Loucy (cell line): ENCODE results near the gene GPATCH4.

ENCODE experiments used
- H2AFZ ChIP-seq: fragments of 200-600 bp; sonication (generic); 2 replicates; pipeline ENCODE4 v1.6.0; 2016; ENCODE audit warnings: antibody characterized with exemption, mild to moderate bottlenecking, low read length, moderate library complexity
- H3F3A ChIP-seq: fragments of 200-600 bp; 2 replicates; pipeline ENCODE4 v1.6.0; 2016; ENCODE audit warnings: antibody characterized with exemption, low read depth, mild to moderate bottlenecking
- H3K27me3 ChIP-seq: fragments of 200-600 bp; sonication (generic); 2 replicates; pipeline ENCODE4 v1.6.1; 2014; ENCODE audit warnings: low read length, mild to moderate bottlenecking; ENCODE audit not compliant: insufficient read depth, poor library complexity, severe bottlenecking
- H3K36me3 ChIP-seq: fragments of 200-600 bp; sonication (generic); 2 replicates; pipeline ENCODE4 v1.6.1; 2016; ENCODE audit warnings: low read length; ENCODE audit not compliant: insufficient read depth
- H3K4me1 ChIP-seq: fragments of 200-600 bp; sonication (generic); 2 replicates; pipeline ENCODE4 v1.5.1; 2014; ENCODE audit warnings: low read length, mild to moderate bottlenecking; ENCODE audit not compliant: insufficient read depth, poor library complexity, severe bottlenecking
- H3K4me2 ChIP-seq: fragments of 200-600 bp; sonication (generic); 2 replicates; pipeline ENCODE4 v1.6.0; 2014; ENCODE audit warnings: antibody characterized with exemption, low read length, low read depth, mild to moderate bottlenecking; ENCODE audit not compliant: poor library complexity, severe bottlenecking
- H3K4me3 ChIP-seq: fragments of 200-600 bp; sonication (generic); 2 replicates; pipeline ENCODE4 v1.5.1; 2014; ENCODE audit warnings: low read length, mild to moderate bottlenecking, mixed read lengths; ENCODE audit not compliant: poor library complexity, severe bottlenecking
- H3K79me2 ChIP-seq: fragments of 200-600 bp; sonication (generic); 2 replicates; pipeline ENCODE4 v1.6.1; 2014; ENCODE audit warnings: low read length; ENCODE audit not compliant: insufficient read depth
- H3K9ac ChIP-seq: fragments of 200-600 bp; sonication (generic); 2 replicates; pipeline ENCODE4 v1.6.0; 2014; ENCODE audit warnings: mild to moderate bottlenecking, low read depth, low read length, moderate library complexity; ENCODE audit not compliant: poor library complexity, severe bottlenecking
- H3K9me2 ChIP-seq: fragments of 200-600 bp; sonication (generic); replicated peaks from 2 replicates; pipeline ENCODE4 v1.6.1; 2016; ENCODE audit warnings: low read depth, low read length, mixed read lengths
- H3K9me3 ChIP-seq: fragments of 200-600 bp; sonication (generic); 2 replicates; pipeline ENCODE4 v1.6.1; 2014; ENCODE audit warnings: mild to moderate bottlenecking, antibody characterized with exemption, low read length, low read depth; ENCODE audit not compliant: insufficient read depth
- H4K20me1 ChIP-seq: fragments of 200-600 bp; sonication (generic); 2 replicates; pipeline ENCODE4 v1.6.0; 2014; ENCODE audit warnings: antibody characterized with exemption, low read length, mild to moderate bottlenecking; ENCODE audit not compliant: insufficient read depth, poor library complexity, severe bottlenecking
- CTCF ChIP-seq: fragments of 200-600 bp; sonication (generic); conservative IDR thresholded peaks from 2 replicates; pipeline ENCODE4 v1.5.1; 2014; ENCODE audit warnings: mild to moderate bottlenecking, antibody characterized with exemption, low read length
- EZH2phosphoT487 ChIP-seq: fragments of 200-600 bp; IDR thresholded peaks from 2 replicates; pipeline ENCODE4 v1.6.1; 2018; ENCODE audit warnings: antibody characterized with exemption, mild to moderate bottlenecking, moderate library complexity, borderline replicate concordance

GPATCH4 gene

GRCh38 chr1:156598731-156599432 is 2.4 kb downstream of the GPATCH4 start:
- Histone ChIP-seq H3K4me2 (no peak overlapping the region), H3K9me3 (no peaks in the 10 kb centered on the region), H3K79me2 (peaks cover 21% of the 10 kb centered on the region), H3K4me3 (no peak overlapping the region), H3K27me3 (no peaks in the 10 kb centered on the region), H4K20me1 (no peaks in the 10 kb centered on the region), H3K9ac (no peak overlapping the region), H3F3A (no peaks in the 10 kb centered on the region), H2AFZ (no peak overlapping the region), H3K36me3 (peaks cover 22% of the 10 kb centered on the region; the same call in 1 of the 2 replicates), H3K4me1 (peaks cover 9% of the 10 kb centered on the region), H3K9me2 (no peaks in the 10 kb centered on the region)
- TF ChIP-seq CTCF, result no peak

- no peak overlapping the region for H3K4me3 ChIP-seq
- H3K79me2 ChIP-seq, result peaks cover 21% of the 10 kb centered on the region
- no peaks in the 10 kb centered on the region for H3K9me2 ChIP-seq
- no peak for TF ChIP-seq EZH2phosphoT487
- TF ChIP-seq CTCF, result no peak
- no peaks in the 10 kb centered on the region for H4K20me1 ChIP-seq
- no peaks in the 10 kb centered on the region for H3F3A ChIP-seq
- H2AFZ ChIP-seq, result no peak overlapping the region
- H3K4me2 ChIP-seq, result no peak overlapping the region
- H3K9me3 ChIP-seq, result no peaks in the 10 kb centered on the region
- peaks cover 9% of the 10 kb centered on the region for H3K4me1 ChIP-seq
- H3K27me3 ChIP-seq, result no peaks in the 10 kb centered on the region
- peaks cover 22% of the 10 kb centered on the region; the same call in 1 of the 2 replicates for H3K36me3 ChIP-seq
- no peak overlapping the region for H3K9ac ChIP-seq
Observed at GRCh38 chr1:156598125-156598524, 3.2 kb downstream of the GPATCH4 start.

DNA sequence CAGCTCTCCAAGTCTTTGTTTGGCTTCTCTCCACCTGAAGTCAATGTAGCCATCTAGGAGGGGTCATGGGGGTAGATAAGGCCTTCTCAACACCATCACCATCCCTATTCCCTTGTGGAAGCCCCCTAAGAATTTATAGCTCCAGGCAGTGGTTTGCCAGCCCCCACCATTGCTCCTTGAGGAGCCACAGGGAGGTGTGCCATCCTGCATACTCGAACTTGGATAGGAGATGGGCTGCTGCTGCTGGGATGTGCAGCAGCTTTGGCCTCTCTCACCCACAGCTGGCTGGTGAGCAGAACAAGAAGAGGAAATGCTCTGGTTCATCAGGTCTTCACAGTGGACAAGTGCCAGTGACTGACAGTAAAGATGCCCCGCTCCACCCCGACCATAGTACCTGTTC is 4.9 kb downstream of the GPATCH4 start:
- Histone ChIP-seq H3K9me3 (no peaks in the 10 kb centered on the region), H3K36me3 (peaks cover 22% of the 10 kb centered on the region; the same call in 1 of the 2 replicates), H4K20me1 (no peaks in the 10 kb centered on the region), H3K4me3 (no peak overlapping the region), H3K9ac (no peak overlapping the region), H3K4me2 (no peak overlapping the region), H3K27me3 (no peaks in the 10 kb centered on the region), H3K79me2 (peaks cover 27% of the 10 kb centered on the region), H3K4me1 (peaks cover 5% of the 10 kb centered on the region), H2AFZ (no peak overlapping the region), H3F3A (no peaks in the 10 kb centered on the region), H3K9me2 (no peaks in the 10 kb centered on the region)
- no peak for TF ChIP-seq CTCF
